K562 (cell line): ENCODE measurements around the gene ZNF598. TPM values are rescaled to one million over a fixed set of nuclear protein-coding genes. Genes with fewer than 3 reads are reported as not detected.

Experiments used
- ATAC-seq: fragments of 200-7000 bp; cut with Tn5 transposase; 3 replicates; pipeline ENCODE4 v1.9.1; 2020; ENCODE audit warnings: moderate library complexity
- BruUV-seq: library from RNA; stranded (reverse); fragments of 400-500 nt; replicated peaks from 2 replicates; lab custom pipeline; 2021; lab: Mats Ljungman, UMichigan
- CTCF ChIA-PET: fragments of 300-600 bp; formaldehyde crosslinking; extraction: SDS; loops from one replicate; lab custom pipeline; 2021; ENCODE audit warnings: low intra/inter-chr PET ratio; lab: Yijun Ruan, JAX
- POLR2A ChIA-PET: fragments of 300-600, 350-650 bp; sonication (Branson Sonifier 250); formaldehyde crosslinking; extraction: SDS; loops from one replicate; lab custom pipeline; 2021; ENCODE audit warnings: antibody characterized with exemption, inconsistent platforms; lab: Yijun Ruan, JAX
- DNase-seq, 4 experiments: peaks; one replicate each; pipeline versions ENCODE4 v3.0.0 to v3.0.0-alpha.2; 2011 to 2018; ENCODE audit warnings: low spot score in 3 of 4, mixed read lengths in 3 of 4; ENCODE audit errors: extremely low read depth in 1 of 4
- FAIRE-seq: peaks from 2 replicates; lab custom pipeline; 2011; peaks lifted over from hg19 to GRCh38; lab: Jason Lieb, UNC
- H2AFZ ChIP-seq: 2 replicates; pipeline ENCODE4 v1.6.0; 2011; ENCODE audit warnings: low read depth, low read length, control low read depth, inconsistent platforms
- H3K27ac ChIP-seq: fragments of 200-600 bp; 3 replicates; pipeline ENCODE4 v1.8.0; 2011; ENCODE audit warnings: low read depth, mild to moderate bottlenecking, control low read depth, inconsistent platforms, low read length, moderate library complexity, mixed read lengths; ENCODE audit errors: extremely low read depth
- H3K27me3 ChIP-seq, 2 experiments: fragments of 300-600 bp in 1 of 2; 2 replicates in 1 of 2; 3 replicates in 1 of 2; pipeline versions ENCODE4 v1.6.0 to v1.8.0; 2011; ENCODE audit warnings: inconsistent platforms in 2 of 2, low read length in 2 of 2, mild to moderate bottlenecking in 1 of 2, mixed read lengths in 1 of 2, moderate library complexity in 1 of 2; ENCODE audit not compliant: control insufficient read depth in 2 of 2, insufficient read depth in 2 of 2
- H3K36me3 ChIP-seq: fragments of 300-600 bp; 3 replicates; pipeline ENCODE4 v1.8.0; 2011; ENCODE audit warnings: mild to moderate bottlenecking, low read length, inconsistent platforms; ENCODE audit not compliant: control insufficient read depth, insufficient read depth
- H3K4me1 ChIP-seq, 2 experiments: fragments of 200-600 bp in 1 of 2; replicated peaks in 1 of 2; 2 replicates in 1 of 2; 3 replicates in 1 of 2; pipeline versions ENCODE4 v1.5.1 to v1.8.0; 2011; ENCODE audit warnings: inconsistent platforms in 2 of 2, low read length in 2 of 2, mild to moderate bottlenecking in 1 of 2, mixed read lengths in 1 of 2, moderate library complexity in 1 of 2; ENCODE audit not compliant: control insufficient read depth in 2 of 2, insufficient read depth in 2 of 2
- H3K4me2 ChIP-seq: 2 replicates; pipeline ENCODE4 v1.6.1; 2011; ENCODE audit warnings: low read length, control low read depth, inconsistent platforms, mixed read lengths; ENCODE audit not compliant: insufficient read depth
- H3K4me3 ChIP-seq: fragments of 200-600 bp; sonication (generic), shearing (Covaris generic); 2 replicates; pipeline ENCODE4 v1.5.1; 2016; ENCODE audit warnings: control low read depth, inconsistent platforms
- H3K79me2 ChIP-seq: fragments of 200-600 bp; 3 replicates; pipeline ENCODE4 v1.8.0; 2011; ENCODE audit warnings: low read length, inconsistent platforms; ENCODE audit not compliant: control insufficient read depth, insufficient read depth
- H3K9ac ChIP-seq, 2 experiments: 2 replicates each; pipeline versions ENCODE4 v1.6.0 to v1.6.1; 2011; ENCODE audit warnings: low read depth in 2 of 2, low read length in 2 of 2, control low read depth in 1 of 2, inconsistent platforms in 1 of 2, mild to moderate bottlenecking in 1 of 2, mixed read lengths in 1 of 2; ENCODE audit not compliant: insufficient read depth in 1 of 2
- H3K9me1 ChIP-seq: one replicate; pipeline ENCODE4 v1.6.0; 2011; ENCODE audit warnings: inconsistent platforms, mild to moderate bottlenecking, low read length, moderate library complexity; ENCODE audit not compliant: control insufficient read depth, insufficient read depth
- H3K9me3 ChIP-seq: replicated peaks from 2 replicates; pipeline ENCODE4 v1.5.1; 2011; ENCODE audit warnings: low read depth, low read length, inconsistent platforms; ENCODE audit not compliant: control insufficient read depth, insufficient read depth
- H4K20me1 ChIP-seq: replicated peaks from 2 replicates; pipeline ENCODE4 v1.6.1; 2011; ENCODE audit warnings: low read length, inconsistent platforms, mixed read lengths; ENCODE audit not compliant: control insufficient read depth, insufficient read depth
- CAMTA2 ChIP-seq: fragments of 250-450 bp; sonication (Bioruptor Pico); conservative IDR thresholded peaks from 2 replicates; pipeline ENCODE4 v1.5.1; 2022
- KDM5B ChIP-seq: fragments of 200-600 bp; sonication (generic); IDR thresholded peaks from 2 replicates; pipeline ENCODE4 v1.6.1; 2012; ENCODE audit warnings: low read depth, mild to moderate bottlenecking, moderate library complexity, low read length, control low read depth, inconsistent platforms; ENCODE audit not compliant: insufficient replicate concordance
- KHSRP ChIP-seq: fragments of 450-650 bp; IDR thresholded peaks from 2 replicates; pipeline ENCODE4 v1.6.1; 2017
- MTA2 ChIP-seq: fragments of 450-650 bp; IDR thresholded peaks from 2 replicates; pipeline ENCODE4 v1.6.1; 2016; ENCODE audit warnings: low read depth
- PTBP1 ChIP-seq: fragments of 200-400 bp; formaldehyde crosslinking; IDR thresholded peaks from 2 replicates; pipeline ENCODE4 v1.6.1; 2017; ENCODE audit warnings: low read depth, low read length
- SAFB2 ChIP-seq: fragments of 200-400 bp; formaldehyde crosslinking; IDR thresholded peaks from 2 replicates; pipeline ENCODE4 v1.6.1; 2018; ENCODE audit warnings: borderline replicate concordance, low read length, low read depth, moderate library complexity; ENCODE audit not compliant: severe bottlenecking
- SIN3A ChIP-seq, 2 experiments: fragments of 150-350 bp in 1 of 2; IDR thresholded peaks; 2 replicates each; pipeline ENCODE4 v1.6.1; 2011 to 2016; ENCODE audit warnings: borderline replicate concordance in 2 of 2, low read depth in 2 of 2, low read length in 2 of 2, mild to moderate bottlenecking in 2 of 2, moderate library complexity in 2 of 2; ENCODE audit not compliant: control insufficient read depth in 1 of 2
- ZFP30 ChIP-seq: fragments of 250-450 bp; sonication (Bioruptor Pico); IDR thresholded peaks from 2 replicates; pipeline ENCODE4 v1.8.0; 2022; ENCODE audit warnings: moderate library complexity, mild to moderate bottlenecking, inconsistent platforms, borderline replicate concordance
- ZNF764 ChIP-seq: fragments of 250-450 bp; sonication (Bioruptor Pico); IDR thresholded peaks from 2 replicates; pipeline ENCODE4 v1.4.0; 2020; ENCODE audit warnings: low read depth, mild to moderate bottlenecking, moderate library complexity
- WGBS: fragments of 100-300 bp; shearing (Covaris generic); methylation state at CpG from one replicate; pipeline ENCODE4 v1.1.6; 2016; ENCODE audit warnings: low coverage, mixed read lengths; ENCODE audit not compliant: insufficient coverage; ENCODE audit errors: missing lambda C conversion rate; 5-methylcytosine and 5-hydroxymethylcytosine counted together
- in situ Hi-C: fragments of 300-500 bp; cut with MboI; formaldehyde crosslinking; loops from 4 replicates; pipeline ENCODE4 v1.15.0; 2018; ENCODE audit warnings: inconsistent platforms, mixed read lengths
- intact Hi-C: fragments of 100-400 bp; cut with micrococcal nuclease; formaldehyde crosslinking; loops from 2 replicates; pipeline ENCODE4 v1.14.2; 2022
- polyA plus RNA-seq, 8 experiments: library from polyadenylated mRNA; depleted of rRNA in 4 of 8; stranded (reverse) in 5 of 8; unstranded in 3 of 8; fragments of >200 nt; fragmentation: Nextera tagmentation in 2 of 8; fragmentation: Illumina TruSeq in 1 of 8; extraction: Ambion mirVana in 2 of 8; extraction: Trizol in 1 of 8; gene quantifications; 2 replicates each; pipeline versions ENCODE4 v1.2.1 to v1.2.3, GENCODE V29; 2011 to 2014; ENCODE audit warnings: inconsistent platforms in 1 of 8, missing spikeins in 1 of 8
- total RNA-seq, 7 experiments: library from RNA; depleted of rRNA in 6 of 7; stranded (reverse); fragments of >200 nt in 6 of 7; fragmentation: Illumina TruSeq in 2 of 7; extraction: Trizol in 2 of 7; gene quantifications; 2 replicates each; pipeline versions ENCODE4 v1.2.1 to v1.2.3, GENCODE V29; 2011 to 2021; ENCODE audit warnings: low replicate concordance in 1 of 7
- TF ChIP-seq, protein P1 (sequence below): fragments of 450-650 bp; conservative IDR thresholded peaks from 2 replicates; pipeline ENCODE4 v1.6.1; 2016; ENCODE audit warnings: missing genetic modification characterization, low read depth, mild to moderate bottlenecking, control low read depth, missing compliant biosample characterization
- TF ChIP-seq, protein P2 (sequence below): fragments of 450-650 bp; IDR thresholded peaks from 2 replicates; pipeline ENCODE4 v1.6.1; 2017; ENCODE audit warnings: antibody characterized with exemption, mild to moderate bottlenecking
- TF ChIP-seq, protein P3 (sequence below): fragments of 450-650 bp; IDR thresholded peaks from 2 replicates; pipeline ENCODE4 v1.6.1; 2017; ENCODE audit warnings: mild to moderate bottlenecking, moderate library complexity

ZNF598 gene
- total and polyA plus RNA-seq, 9 of the 15 experiments (the other 6 are each of a cell fraction or from before 2014, with no cell fraction given): 0.11 to 115 (median 29.6) TPM

DNA sequence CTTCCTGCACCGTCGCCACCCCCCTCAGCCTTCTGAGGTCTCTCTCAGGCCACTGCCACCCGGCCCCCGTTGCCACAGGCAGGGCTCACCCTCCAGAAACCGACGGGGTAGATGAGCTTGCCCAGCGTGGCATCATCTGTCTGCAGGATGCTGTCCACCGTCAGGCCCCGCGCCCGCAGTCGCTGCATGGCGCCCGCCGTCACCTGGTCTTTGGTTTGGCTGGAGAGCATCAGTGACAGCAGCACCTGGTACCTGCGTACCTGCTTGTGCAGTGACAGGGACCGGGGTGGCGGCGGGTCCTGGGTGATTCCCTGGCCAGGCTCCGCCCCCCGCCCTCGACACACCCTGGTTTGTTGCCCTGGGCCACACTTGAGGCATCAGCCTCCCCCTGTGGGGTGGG lies 34.9 kb upstream of the ZNF598 start:
- peaks cover 20% of the 10 kb centered on the region for H3K79me2 ChIP-seq
- H3K27me3 ChIP-seq: no peaks in the 10 kb centered on the region
- no peaks in the 10 kb centered on the region for H4K20me1 ChIP-seq
- FAIRE-seq (no peak), ATAC-seq (no peak), DNase-seq (no peak)
- no peak overlapping the region for H3K27ac ChIP-seq
- peaks cover 11 to 82% of the 10 kb centered on the region in 2 experiments; a peak in 4 of 5 replicates for H3K4me1 ChIP-seq
- ChIA-PET POLR2A (interaction anchor here (1.0 kb wide), 1 partner anchor 13 kb away, joined by 3 read pairs; no protein-coding TSS in a partner anchor), CTCF (no interaction called here)
- H3K9me3 ChIP-seq: no peaks in the 10 kb centered on the region
- TF ChIP-seq PTBP1 (no peak), CAMTA2 (CRISPR knock-in tag) (no peak), SAFB2 (no peak), ZFP30 (CRISPR knock-in tag) (no peak), KHSRP (no peak), ZNF764 (CRISPR knock-in tag) (no peak), SIN3A (IDR thresholded peaks at IDR 0.05; ENCODE audit: borderline replicate concordance in 2 of 2, control insufficient read depth in 1 of 2, low read depth in 2 of 2, low read length in 2 of 2) (no peak), KDM5B (no peak), MTA2 (no peak)
- TF ChIP-seq, protein P1, sequence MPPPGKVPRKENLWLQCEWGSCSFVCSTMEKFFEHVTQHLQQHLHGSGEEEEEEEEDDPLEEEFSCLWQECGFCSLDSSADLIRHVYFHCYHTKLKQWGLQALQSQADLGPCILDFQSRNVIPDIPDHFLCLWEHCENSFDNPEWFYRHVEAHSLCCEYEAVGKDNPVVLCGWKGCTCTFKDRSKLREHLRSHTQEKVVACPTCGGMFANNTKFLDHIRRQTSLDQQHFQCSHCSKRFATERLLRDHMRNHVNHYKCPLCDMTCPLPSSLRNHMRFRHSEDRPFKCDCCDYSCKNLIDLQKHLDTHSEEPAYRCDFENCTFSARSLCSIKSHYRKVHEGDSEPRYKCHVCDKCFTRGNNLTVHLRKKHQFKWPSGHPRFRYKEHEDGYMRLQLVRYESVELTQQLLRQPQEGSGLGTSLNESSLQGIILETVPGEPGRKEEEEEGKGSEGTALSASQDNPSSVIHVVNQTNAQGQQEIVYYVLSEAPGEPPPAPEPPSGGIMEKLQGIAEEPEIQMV (tag): no peak
- TF ChIP-seq, protein P2, sequence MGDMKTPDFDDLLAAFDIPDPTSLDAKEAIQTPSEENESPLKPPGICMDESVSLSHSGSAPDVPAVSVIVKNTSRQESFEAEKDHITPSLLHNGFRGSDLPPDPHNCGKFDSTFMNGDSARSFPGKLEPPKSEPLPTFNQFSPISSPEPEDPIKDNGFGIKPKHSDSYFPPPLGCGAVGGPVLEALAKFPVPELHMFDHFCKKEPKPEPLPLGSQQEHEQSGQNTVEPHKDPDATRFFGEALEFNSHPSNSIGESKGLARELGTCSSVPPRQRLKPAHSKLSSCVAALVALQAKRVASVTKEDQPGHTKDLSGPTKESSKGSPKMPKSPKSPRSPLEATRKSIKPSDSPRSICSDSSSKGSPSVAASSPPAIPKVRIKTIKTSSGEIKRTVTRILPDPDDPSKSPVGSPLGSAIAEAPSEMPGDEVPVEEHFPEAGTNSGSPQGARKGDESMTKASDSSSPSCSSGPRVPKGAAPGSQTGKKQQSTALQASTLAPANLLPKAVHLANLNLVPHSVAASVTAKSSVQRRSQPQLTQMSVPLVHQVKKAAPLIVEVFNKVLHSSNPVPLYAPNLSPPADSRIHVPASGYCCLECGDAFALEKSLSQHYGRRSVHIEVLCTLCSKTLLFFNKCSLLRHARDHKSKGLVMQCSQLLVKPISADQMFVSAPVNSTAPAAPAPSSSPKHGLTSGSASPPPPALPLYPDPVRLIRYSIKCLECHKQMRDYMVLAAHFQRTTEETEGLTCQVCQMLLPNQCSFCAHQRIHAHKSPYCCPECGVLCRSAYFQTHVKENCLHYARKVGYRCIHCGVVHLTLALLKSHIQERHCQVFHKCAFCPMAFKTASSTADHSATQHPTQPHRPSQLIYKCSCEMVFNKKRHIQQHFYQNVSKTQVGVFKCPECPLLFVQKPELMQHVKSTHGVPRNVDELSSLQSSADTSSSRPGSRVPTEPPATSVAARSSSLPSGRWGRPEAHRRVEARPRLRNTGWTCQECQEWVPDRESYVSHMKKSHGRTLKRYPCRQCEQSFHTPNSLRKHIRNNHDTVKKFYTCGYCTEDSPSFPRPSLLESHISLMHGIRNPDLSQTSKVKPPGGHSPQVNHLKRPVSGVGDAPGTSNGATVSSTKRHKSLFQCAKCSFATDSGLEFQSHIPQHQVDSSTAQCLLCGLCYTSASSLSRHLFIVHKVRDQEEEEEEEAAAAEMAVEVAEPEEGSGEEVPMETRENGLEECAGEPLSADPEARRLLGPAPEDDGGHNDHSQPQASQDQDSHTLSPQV: no peak
- TF ChIP-seq, protein P3, sequence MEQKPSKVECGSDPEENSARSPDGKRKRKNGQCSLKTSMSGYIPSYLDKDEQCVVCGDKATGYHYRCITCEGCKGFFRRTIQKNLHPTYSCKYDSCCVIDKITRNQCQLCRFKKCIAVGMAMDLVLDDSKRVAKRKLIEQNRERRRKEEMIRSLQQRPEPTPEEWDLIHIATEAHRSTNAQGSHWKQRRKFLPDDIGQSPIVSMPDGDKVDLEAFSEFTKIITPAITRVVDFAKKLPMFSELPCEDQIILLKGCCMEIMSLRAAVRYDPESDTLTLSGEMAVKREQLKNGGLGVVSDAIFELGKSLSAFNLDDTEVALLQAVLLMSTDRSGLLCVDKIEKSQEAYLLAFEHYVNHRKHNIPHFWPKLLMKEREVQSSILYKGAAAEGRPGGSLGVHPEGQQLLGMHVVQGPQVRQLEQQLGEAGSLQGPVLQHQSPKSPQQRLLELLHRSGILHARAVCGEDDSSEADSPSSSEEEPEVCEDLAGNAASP: no peak
- in situ Hi-C loops (no loop called here), intact Hi-C loops (no loop called here)
- no TSS peak for BruUV-seq
- H3K9me1 ChIP-seq: no peaks in the 10 kb centered on the region
- peaks cover 23% of the 10 kb centered on the region; the same call in 1 of the 3 replicates for H3K36me3 ChIP-seq
- no peak overlapping the region for H3K9ac ChIP-seq
- WGBS: 91% methylated on average over 9 of the region's 22 CpGs
- no peak overlapping the region for H3K4me3 ChIP-seq
- no peak overlapping the region for H3K4me2 ChIP-seq
- H2AFZ ChIP-seq: no peak overlapping the region
